Measurements from ENCODE around the gene NENF.
A peak's percentile ranks its signal among the peaks of the same experiment; 100 is the strongest.
"Not testable (repeated sequence)": the region's sequence is repeated elsewhere in the genome, so short reads cannot be mapped to it uniquely, and the experiment has no call there.

Gene NENF

GRCh38 chr1:212432661-212433576 is at the start of gene NENF:
Gene NENF (plus strand): TSS chr1:212432920. CDS start chr1:212432944, 24 bp downstream.
- peak; percentile 92 for DNase-seq

- DNase-seq: no peak
Observed at GRCh38 chr1:212386029-212386428, 46.7 kb upstream of the NENF start.

- no peak for DNase-seq
Observed at GRCh38 chr1:212388985-212389716, 43.6 kb upstream of the NENF start.

- DNase-seq: not testable (repeated sequence)
Observed at GRCh38 chr1:212395678-212396437, 36.9 kb upstream of the NENF start.

- DNase-seq: no peak
Observed at GRCh38 chr1:212396638-212397037, 36.1 kb upstream of the NENF start.

- DNase-seq: no peak
Observed at GRCh38 chr1:212397171-212397570, 35.5 kb upstream of the NENF start.

GRCh38 chr1:212401042-212401441 is 31.7 kb upstream of the NENF start:
- DNase-seq: no peak

GRCh38 chr1:212401838-212402582 is 30.7 kb upstream of the NENF start:
- DNase-seq: no peak

- no peak for DNase-seq
Observed at GRCh38 chr1:212402666-212403321, 29.9 kb upstream of the NENF start.

- DNase-seq: no peak
Observed at GRCh38 chr1:212410231-212410820, 22.4 kb upstream of the NENF start.

- DNase-seq: no peak
Observed at GRCh38 chr1:212412374-212412773, 20.3 kb upstream of the NENF start.

GRCh38 chr1:212413902-212414327 is 18.8 kb upstream of the NENF start:
- no peak for DNase-seq

- peak; percentile 80 for DNase-seq
Observed at GRCh38 chr1:212414328-212415106, 18.2 kb upstream of the NENF start, which contains the start of gene PACC1. Gene PACC1 (minus strand): TSS chr1:212414886. CDS start chr1:212414757, 129 bp downstream.

GRCh38 chr1:212415107-212415841 is 17.4 kb upstream of the NENF start:
- no peak for DNase-seq

GRCh38 chr1:212421165-212421564 is 11.6 kb upstream of the NENF start:
- DNase-seq: no peak

- no peak for DNase-seq
Observed at GRCh38 chr1:212423879-212424278, 8.8 kb upstream of the NENF start.

- DNase-seq: no peak
Observed at GRCh38 chr1:212428496-212428895, 4.2 kb upstream of the NENF start.

GRCh38 chr1:212430416-212430815 is 2.3 kb upstream of the NENF start:
- DNase-seq: no peak

GRCh38 chr1:212430955-212431394 is 1.7 kb upstream of the NENF start:
- no peak for DNase-seq

GRCh38 chr1:212431644-212432043 is 1.1 kb upstream of the NENF start:
- no peak for DNase-seq

Measured in NCI-H1048 (cell line).